Measurements from ENCODE around the gene PCDHGA2.
A peak's percentile ranks its signal among the peaks of the same experiment; 100 is the strongest.

The PCDHGA2 gene

GRCh38 chr5:141362719-141363118 is 24.2 kb downstream of the PCDHGA2 start:
- DNase-seq (ENCODE audit: low read depth in 2 of 2): no peak
- no peak overlapping the region for H3K4me3 ChIP-seq (replicated peaks in 1 of 2; ENCODE audit: low read depth in 2 of 2, low read length in 2 of 2)
- TF ChIP-seq CTCF (IDR thresholded peaks at IDR 0.05; ENCODE audit: low read depth, low read length): no peak

GRCh38 chr5:141363952-141364660 is 25.5 kb downstream of the PCDHGA2 start, which contains the start of gene PCDHGA5:
Gene PCDHGA5, plus strand, starts transcription at chr5:141364162. Its CDS starts 169 bp downstream, at chr5:141364331.
- TF ChIP-seq CTCF (IDR thresholded peaks at IDR 0.05; ENCODE audit: low read depth, low read length): no peak
- H3K4me3 ChIP-seq (replicated peaks in 1 of 2; ENCODE audit: low read depth in 2 of 2, low read length in 2 of 2): peak within 1 kb of the TSS; percentile 9 to 24
- DNase-seq (ENCODE audit: low read depth in 2 of 2): peak; percentile 22 to 38

- no peak for TF ChIP-seq CTCF (IDR thresholded peaks at IDR 0.05; ENCODE audit: low read depth, low read length)
- no peak for DNase-seq (ENCODE audit: low read depth in 2 of 2)
- no peak overlapping the region for H3K4me3 ChIP-seq (replicated peaks in 1 of 2; ENCODE audit: low read depth in 2 of 2, low read length in 2 of 2)
Measured at GRCh38 chr5:141366016-141366896, 27.7 kb downstream of the PCDHGA2 start.

- TF ChIP-seq CTCF (IDR thresholded peaks at IDR 0.05; ENCODE audit: low read depth, low read length): peak; percentile 52
- H3K4me3 ChIP-seq (replicated peaks in 1 of 2; ENCODE audit: low read depth in 2 of 2, low read length in 2 of 2): peak within 1 kb of the TSS; percentile 30 to 38
- peak; percentile 66 to 73 for DNase-seq (ENCODE audit: low read depth in 2 of 2)
Measured at GRCh38 chr5:141369994-141370848, 31.7 kb downstream of the PCDHGA2 start, which contains the start of gene PCDHGB3. Gene PCDHGB3, plus strand, starts transcription at chr5:141370242. Its CDS starts 153 bp downstream, at chr5:141370395.

GRCh38 chr5:141371572-141372475 is 33.3 kb downstream of the PCDHGA2 start:
- no peak for DNase-seq (ENCODE audit: low read depth in 2 of 2)
- no peak for TF ChIP-seq CTCF (IDR thresholded peaks at IDR 0.05; ENCODE audit: low read depth, low read length)
- H3K4me3 ChIP-seq (replicated peaks in 1 of 2; ENCODE audit: low read depth in 2 of 2, low read length in 2 of 2): no peak overlapping the region
